HG03558 (cell line): ENCODE results near the gene CNTNAP2.
"Not testable (repeated sequence)": the region's sequence is repeated elsewhere in the genome, so short reads cannot be mapped to it uniquely, and the experiment has no call there.

Experiments used
- ATAC-seq: cut with Tn5 transposase; IDR thresholded peaks from one replicate; pipeline ENCODE4 v1.9.1; 2021; ENCODE audit warnings: moderate number of reproducible peaks; ENCODE audit not compliant: unreplicated experiment; ENCODE audit errors: extremely low read depth

The CNTNAP2 gene

GRCh38 chr7:148056406-148056805, 1939.8 kb downstream of the CNTNAP2 start:
- no peak for ATAC-seq

- ATAC-seq, result no peak
Measured at GRCh38 chr7:148058092-148058491, 1941.5 kb downstream of the CNTNAP2 start.

- ATAC-seq, result no peak
Measured at GRCh38 chr7:148058753-148059152, 1942.2 kb downstream of the CNTNAP2 start.

- peak; percentile 82 for ATAC-seq
Measured at GRCh38 chr7:148060724-148061123, 1944.1 kb downstream of the CNTNAP2 start.

GRCh38 chr7:148078111-148078510, 1961.5 kb downstream of the CNTNAP2 start:
- ATAC-seq, result not testable (repeated sequence)

GRCh38 chr7:148079206-148080080, 1962.8 kb downstream of the CNTNAP2 start:
- ATAC-seq, result no peak

- no peak for ATAC-seq
Measured at GRCh38 chr7:148083448-148083847, 1966.8 kb downstream of the CNTNAP2 start.

GRCh38 chr7:148084138-148084537, 1967.5 kb downstream of the CNTNAP2 start:
- ATAC-seq, result no peak

- ATAC-seq, result no peak
Measured at GRCh38 chr7:148091882-148092281, 1975.3 kb downstream of the CNTNAP2 start.

GRCh38 chr7:148093375-148094166, 1977.0 kb downstream of the CNTNAP2 start:
- ATAC-seq, result no peak

- ATAC-seq, result no peak
Measured at GRCh38 chr7:148095066-148095465, 1978.5 kb downstream of the CNTNAP2 start.

- ATAC-seq, result no peak
Measured at GRCh38 chr7:148104136-148104716, 1987.6 kb downstream of the CNTNAP2 start.

- no peak for ATAC-seq
Measured at GRCh38 chr7:148104924-148105323, 1988.3 kb downstream of the CNTNAP2 start.

- no peak for ATAC-seq
Measured at GRCh38 chr7:148105853-148106252, 1989.3 kb downstream of the CNTNAP2 start.

- ATAC-seq, result no peak
Measured at GRCh38 chr7:148107443-148108127, 1991.0 kb downstream of the CNTNAP2 start.

GRCh38 chr7:148108381-148108780, 1991.8 kb downstream of the CNTNAP2 start:
- ATAC-seq, result no peak

GRCh38 chr7:148110097-148110868, 1993.7 kb downstream of the CNTNAP2 start:
- no peak for ATAC-seq

- ATAC-seq, result no peak
Measured at GRCh38 chr7:148114804-148115203, 1998.2 kb downstream of the CNTNAP2 start.

- no peak for ATAC-seq
Measured at GRCh38 chr7:148115308-148115707, 1998.7 kb downstream of the CNTNAP2 start.

GRCh38 chr7:148116195-148116594, 1999.6 kb downstream of the CNTNAP2 start:
- ATAC-seq, result no peak
